Glutamatergic neuron (in vitro differentiated cells): ENCODE results near the gene SPEM3. TPM values are rescaled to one million over a fixed set of nuclear protein-coding genes. Genes with fewer than 3 reads are reported as not detected.
"Not testable (repeated sequence)": the region's sequence is repeated elsewhere in the genome, so short reads cannot be mapped to it uniquely, and the experiment has no call there.

ENCODE experiments used
- DNase-seq: peaks from one replicate; pipeline ENCODE4 v3.0.0; 2022
- H3K27ac Mint-ChIP-seq: one replicate; pipeline ENCODE4 v1.8.0; 2020; ENCODE audit warnings: mild to moderate bottlenecking, mixed read lengths, inconsistent platforms; ENCODE audit not compliant: unreplicated experiment
- H3K27me3 Mint-ChIP-seq: one replicate; pipeline ENCODE4 v1.8.0; 2020; ENCODE audit warnings: mild to moderate bottlenecking, moderate library complexity, mixed read lengths, inconsistent platforms; ENCODE audit not compliant: unreplicated experiment
- H3K36me3 Mint-ChIP-seq: one replicate; pipeline ENCODE4 v1.8.0; 2020; ENCODE audit warnings: mild to moderate bottlenecking, mixed read lengths, inconsistent platforms; ENCODE audit not compliant: unreplicated experiment
- H3K4me1 Mint-ChIP-seq: one replicate; pipeline ENCODE4 v1.8.0; 2020; ENCODE audit warnings: mild to moderate bottlenecking, low read depth, mixed read lengths, inconsistent platforms; ENCODE audit not compliant: unreplicated experiment
- H3K4me3 Mint-ChIP-seq: one replicate; pipeline ENCODE4 v1.8.0; 2020; ENCODE audit warnings: mild to moderate bottlenecking, mixed read lengths, inconsistent platforms; ENCODE audit not compliant: unreplicated experiment
- H3K9me3 Mint-ChIP-seq: one replicate; pipeline ENCODE4 v1.8.0; 2020; ENCODE audit warnings: mild to moderate bottlenecking, moderate library complexity, mixed read lengths, inconsistent platforms; ENCODE audit not compliant: unreplicated experiment
- total RNA-seq: library from RNA; stranded (reverse); fragmentation: NEBNext Ultra II Directional; extraction: Animal tissue kit (Norgen Biotek cat#: 25700); gene quantifications from one replicate; pipeline ENCODE4 v1.2.1, GENCODE V29; 2021; ENCODE audit not compliant: unreplicated experiment
- TF ChIP-seq, protein P1 (sequence below): fragments of 200-600 bp; sonication (generic); IDR thresholded peaks from one replicate; pipeline ENCODE4 v1.5.0; 2021; ENCODE audit not compliant: partially characterized antibody, unreplicated experiment

The SPEM3 gene
- total RNA-seq, 1 donor from 2014 or later = not detected

DNA sequence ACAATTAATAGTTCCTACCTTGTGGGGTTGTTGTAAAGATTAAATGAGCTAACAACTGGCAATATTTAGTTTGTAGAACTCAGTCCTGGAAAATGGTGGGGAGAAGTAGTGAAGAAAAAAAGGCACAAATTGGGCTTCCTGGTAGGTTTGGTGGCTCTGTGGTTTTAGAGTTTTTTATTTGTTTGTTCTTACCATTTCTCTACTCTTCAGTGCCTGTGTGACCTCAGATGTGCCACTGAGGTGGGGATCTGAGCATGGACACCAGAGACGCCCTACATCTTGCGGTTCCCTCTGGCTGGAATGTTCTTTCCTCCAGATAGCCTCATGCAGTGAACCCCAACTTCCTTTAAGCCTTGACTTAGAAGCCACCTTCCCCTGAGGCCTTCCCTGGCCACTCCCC is 43.1 kb downstream of the SPEM3 start:
- no peak overlapping the region for H3K4me3 Mint-ChIP-seq
- H3K9me3 Mint-ChIP-seq = peaks cover 1% of the 10 kb centered on the region
- peaks cover 3% of the 10 kb centered on the region for H3K4me1 Mint-ChIP-seq
- H3K27ac Mint-ChIP-seq = no peak overlapping the region
- no peak for DNase-seq
- H3K27me3 Mint-ChIP-seq = peaks cover 4% of the 10 kb centered on the region
- TF ChIP-seq, protein P1, sequence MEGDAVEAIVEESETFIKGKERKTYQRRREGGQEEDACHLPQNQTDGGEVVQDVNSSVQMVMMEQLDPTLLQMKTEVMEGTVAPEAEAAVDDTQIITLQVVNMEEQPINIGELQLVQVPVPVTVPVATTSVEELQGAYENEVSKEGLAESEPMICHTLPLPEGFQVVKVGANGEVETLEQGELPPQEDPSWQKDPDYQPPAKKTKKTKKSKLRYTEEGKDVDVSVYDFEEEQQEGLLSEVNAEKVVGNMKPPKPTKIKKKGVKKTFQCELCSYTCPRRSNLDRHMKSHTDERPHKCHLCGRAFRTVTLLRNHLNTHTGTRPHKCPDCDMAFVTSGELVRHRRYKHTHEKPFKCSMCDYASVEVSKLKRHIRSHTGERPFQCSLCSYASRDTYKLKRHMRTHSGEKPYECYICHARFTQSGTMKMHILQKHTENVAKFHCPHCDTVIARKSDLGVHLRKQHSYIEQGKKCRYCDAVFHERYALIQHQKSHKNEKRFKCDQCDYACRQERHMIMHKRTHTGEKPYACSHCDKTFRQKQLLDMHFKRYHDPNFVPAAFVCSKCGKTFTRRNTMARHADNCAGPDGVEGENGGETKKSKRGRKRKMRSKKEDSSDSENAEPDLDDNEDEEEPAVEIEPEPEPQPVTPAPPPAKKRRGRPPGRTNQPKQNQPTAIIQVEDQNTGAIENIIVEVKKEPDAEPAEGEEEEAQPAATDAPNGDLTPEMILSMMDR = no peak
- no peaks in the 10 kb centered on the region for H3K36me3 Mint-ChIP-seq

DNA sequence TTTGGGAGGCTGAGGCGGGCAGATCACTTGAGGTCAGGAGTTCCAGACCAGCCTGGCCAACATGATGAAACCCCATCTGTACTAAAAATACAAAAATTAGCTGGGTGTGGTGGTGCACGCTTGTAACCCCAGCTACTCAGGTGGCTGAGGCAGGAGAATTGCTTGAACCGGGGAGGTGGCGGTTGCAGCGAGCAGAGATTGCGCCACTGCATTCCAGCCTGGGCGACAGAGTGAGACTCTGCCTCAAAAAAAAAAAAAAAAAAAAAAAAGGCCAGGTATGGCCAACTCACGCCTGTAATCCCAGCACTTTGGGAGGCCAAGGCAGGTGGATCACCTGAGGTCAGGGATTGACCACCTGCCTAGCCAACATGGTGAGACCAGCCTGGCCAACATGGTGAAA is 46.1 kb downstream of the SPEM3 start:
- H3K4me1 Mint-ChIP-seq = peaks cover 14% of the 10 kb centered on the region
- not testable (repeated sequence) for H3K27me3 Mint-ChIP-seq, H3K36me3 Mint-ChIP-seq, DNase-seq, H3K27ac Mint-ChIP-seq, H3K4me3 Mint-ChIP-seq, H3K9me3 Mint-ChIP-seq

DNA sequence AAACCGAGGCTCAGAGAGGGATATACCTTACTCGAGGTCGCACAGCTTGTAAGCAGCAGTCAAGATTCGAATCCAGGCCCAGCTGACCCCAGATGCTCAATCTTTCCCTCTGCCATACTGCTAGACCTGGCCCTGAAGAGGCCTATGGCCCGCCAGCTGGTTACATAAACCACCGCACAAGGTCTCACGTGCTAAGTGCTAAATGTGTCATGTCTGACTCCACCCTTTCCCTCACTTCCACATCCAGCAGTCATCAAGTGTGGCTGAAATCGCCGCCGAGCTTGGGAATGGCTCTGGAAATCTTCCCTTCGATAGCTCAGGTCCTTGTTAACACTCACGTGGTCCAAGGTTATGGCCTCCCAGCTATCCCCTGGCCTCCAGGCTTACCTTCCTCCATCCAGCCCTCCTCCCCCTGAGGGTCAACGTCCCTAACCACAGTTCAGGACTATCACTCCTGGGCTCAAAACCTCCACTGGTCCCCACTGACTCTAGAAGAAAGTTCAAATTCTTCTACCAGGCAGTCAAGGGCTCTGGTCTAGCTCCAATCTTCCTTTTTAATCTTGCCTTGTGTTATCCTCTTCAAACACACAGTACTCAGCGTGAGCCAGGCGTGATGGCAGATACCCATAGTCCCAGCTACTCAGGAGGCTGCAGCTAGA is 47.2 kb downstream of the SPEM3 start:
- TF ChIP-seq, protein P1 = no peak
- H3K9me3 Mint-ChIP-seq = peaks cover 12% of the 10 kb centered on the region
- H3K36me3 Mint-ChIP-seq = no peaks in the 10 kb centered on the region
- H3K27me3 Mint-ChIP-seq = peaks cover 10% of the 10 kb centered on the region
- peak overlapping the region; percentile 12 for H3K27ac Mint-ChIP-seq
- H3K4me3 Mint-ChIP-seq = no peak overlapping the region
- peaks cover 21% of the 10 kb centered on the region for H3K4me1 Mint-ChIP-seq
- no peak for DNase-seq

DNA sequence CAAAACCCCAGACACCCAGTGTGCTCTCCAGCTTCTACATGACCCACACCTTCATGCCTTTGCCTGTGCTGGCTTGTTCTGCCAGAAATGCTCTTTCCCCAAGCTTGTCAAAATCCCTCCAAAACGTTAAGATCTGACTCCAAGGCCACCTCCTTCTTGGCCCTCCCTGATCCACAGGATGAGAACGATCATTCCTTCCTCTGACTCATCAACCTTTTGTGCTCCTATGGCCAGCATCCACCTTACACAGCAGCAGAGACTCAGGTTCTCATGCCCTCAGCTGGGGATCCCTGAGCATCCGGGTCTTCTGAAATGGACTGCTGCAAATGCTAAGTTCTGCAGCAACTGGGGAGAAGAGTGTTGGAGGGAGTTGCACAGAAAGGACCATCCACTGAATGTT is 47.8 kb downstream of the SPEM3 start:
- Mint-ChIP-seq H3K4me3 (peak overlapping the region; percentile 0), H3K9me3 (peaks cover 14% of the 10 kb centered on the region), H3K27ac (peak overlapping the region; percentile 45), H3K27me3 (peaks cover 12% of the 10 kb centered on the region), H3K4me1 (peaks cover 24% of the 10 kb centered on the region), H3K36me3 (no peaks in the 10 kb centered on the region)
- DNase-seq = no peak
- TF ChIP-seq, protein P1 = no peak

DNA sequence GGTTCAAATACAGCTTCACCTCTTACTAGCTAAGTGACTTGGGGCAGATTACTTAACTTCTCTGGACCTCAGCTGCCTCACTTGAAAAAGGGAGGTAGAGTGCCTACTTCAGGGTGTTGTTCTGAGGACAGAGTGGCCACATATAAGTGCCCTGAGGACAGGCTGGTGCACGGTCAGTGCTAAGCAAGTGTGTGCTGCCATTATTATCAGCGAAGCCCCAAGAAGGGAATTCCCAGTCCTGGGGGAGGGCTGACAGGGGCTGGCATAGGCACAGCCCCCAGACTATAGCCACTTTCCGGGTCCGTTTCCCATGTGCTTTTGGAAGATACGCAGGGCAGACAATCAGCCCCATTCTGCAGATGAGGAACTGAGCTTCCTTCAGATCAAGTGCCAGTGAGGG is 48.3 kb downstream of the SPEM3 start:
- Mint-ChIP-seq H3K36me3 (no peaks in the 10 kb centered on the region), H3K4me3 (no peak overlapping the region), H3K27me3 (peaks cover 12% of the 10 kb centered on the region), H3K9me3 (peaks cover 14% of the 10 kb centered on the region), H3K4me1 (peaks cover 24% of the 10 kb centered on the region), H3K27ac (no peak overlapping the region)
- DNase-seq = no peak
- TF ChIP-seq, protein P1 = no peak
